GM23248 (cell line): ENCODE measurements around the gene ANKRD13B. TPM values are rescaled to one million over a fixed set of nuclear protein-coding genes. Genes with fewer than 3 reads are reported as not detected.

Experiments
- DNase-seq: peaks from one replicate; pipeline ENCODE4 v3.0.0-alpha.2; 2015
- H2AFZ ChIP-seq: fragments of 200-600 bp; sonication (generic); 2 replicates; pipeline ENCODE4 v1.6.1; 2016; ENCODE audit warnings: antibody characterized with exemption
- H3F3A ChIP-seq: fragments of 200-600 bp; sonication (generic); 2 replicates; pipeline ENCODE4 v1.6.1; 2016; ENCODE audit warnings: mild to moderate bottlenecking, antibody characterized with exemption, mixed run types; ENCODE audit not compliant: insufficient read depth
- H3K27ac ChIP-seq: fragments of 200-600 bp; sonication (generic); 2 replicates; pipeline ENCODE4 v1.5.1; 2016; ENCODE audit warnings: mild to moderate bottlenecking
- H3K27me3 ChIP-seq: fragments of 200-600 bp; sonication (generic); replicated peaks from 2 replicates; pipeline ENCODE4 v1.6.1; 2016; ENCODE audit warnings: mild to moderate bottlenecking; ENCODE audit not compliant: insufficient read depth
- H3K36me3 ChIP-seq: fragments of 200-600 bp; sonication (generic); 2 replicates; pipeline ENCODE4 v1.6.1; 2016; ENCODE audit warnings: low read depth, mild to moderate bottlenecking
- H3K4me1 ChIP-seq: fragments of 200-600 bp; sonication (generic); 2 replicates; pipeline ENCODE4 v1.6.1; 2016; ENCODE audit warnings: mild to moderate bottlenecking; ENCODE audit not compliant: insufficient read depth
- H3K4me2 ChIP-seq: fragments of 200-600 bp; sonication (generic); one replicate; pipeline ENCODE4 v1.6.1; 2016; ENCODE audit warnings: mild to moderate bottlenecking; ENCODE audit not compliant: unreplicated experiment
- H3K4me3 ChIP-seq: fragments of 200-600 bp; sonication (generic); 2 replicates; pipeline ENCODE4 v1.5.1; 2016; ENCODE audit warnings: mild to moderate bottlenecking
- H3K79me2 ChIP-seq: fragments of 200-600 bp; sonication (generic); 2 replicates; pipeline ENCODE4 v1.6.1; 2016; ENCODE audit warnings: mild to moderate bottlenecking; ENCODE audit not compliant: insufficient read depth
- H3K9ac ChIP-seq: fragments of 200-600 bp; sonication (generic); 2 replicates; pipeline ENCODE4 v1.6.1; 2016; ENCODE audit warnings: mild to moderate bottlenecking
- H3K9me2 ChIP-seq: fragments of 200-600 bp; sonication (generic); 2 replicates; pipeline ENCODE4 v1.6.1; 2016; ENCODE audit warnings: mixed run types, mild to moderate bottlenecking, moderate library complexity; ENCODE audit not compliant: insufficient read depth
- H3K9me3 ChIP-seq: fragments of 200-600 bp; sonication (generic); one replicate; pipeline ENCODE4 v1.6.1; 2017; ENCODE audit warnings: low read depth
- H4K20me1 ChIP-seq: fragments of 200-600 bp; sonication (generic); 2 replicates; pipeline ENCODE4 v1.6.0; 2016; ENCODE audit not compliant: insufficient read depth
- EZH2 ChIP-seq: fragments of 200-600 bp; sonication (generic); IDR thresholded peaks from 2 replicates; pipeline ENCODE4 v1.6.1; 2018; ENCODE audit warnings: antibody characterized with exemption, mild to moderate bottlenecking; ENCODE audit not compliant: insufficient read depth, poor library complexity, severe bottlenecking
- EZH2phosphoT487 ChIP-seq: fragments of 200-600 bp; sonication (generic); IDR thresholded peaks from 2 replicates; pipeline ENCODE4 v1.6.1; 2018; ENCODE audit warnings: antibody characterized with exemption, moderate library complexity, mild to moderate bottlenecking, low read depth; ENCODE audit not compliant: insufficient read depth
- WGBS, 2 experiments: methylation state at CpG; one replicate each; pipeline ENCODE4 v1.1.6; 2015 to 2017; ENCODE audit warnings: low lambda C conversion rate in 2 of 2, low coverage in 1 of 2; ENCODE audit errors: missing lambda C conversion rate in 2 of 2; 5-methylcytosine and 5-hydroxymethylcytosine counted together
- in situ Hi-C: fragments of 300-500 bp; cut with MboI; formaldehyde crosslinking; loops from 2 replicates; pipeline ENCODE4 v1.15.0; 2020
- polyA plus RNA-seq: library from polyadenylated mRNA; unstranded; fragments of >200 nt; fragmentation: Nextera tagmentation; extraction: Ambion mirVana; gene quantifications from 2 replicates; pipeline ENCODE4 v1.2.1, GENCODE V29; 2016
- total RNA-seq: library from RNA; depleted of rRNA; stranded (reverse); fragments of >200 nt; shearing (Covaris generic); gene quantifications from 2 replicates; pipeline ENCODE4 v1.2.3, GENCODE V29; 2014

ANKRD13B gene
- total and polyA plus RNA-seq, 2 experiments from 2014 or later = 1.7 to 9.4 TPM

DNA sequence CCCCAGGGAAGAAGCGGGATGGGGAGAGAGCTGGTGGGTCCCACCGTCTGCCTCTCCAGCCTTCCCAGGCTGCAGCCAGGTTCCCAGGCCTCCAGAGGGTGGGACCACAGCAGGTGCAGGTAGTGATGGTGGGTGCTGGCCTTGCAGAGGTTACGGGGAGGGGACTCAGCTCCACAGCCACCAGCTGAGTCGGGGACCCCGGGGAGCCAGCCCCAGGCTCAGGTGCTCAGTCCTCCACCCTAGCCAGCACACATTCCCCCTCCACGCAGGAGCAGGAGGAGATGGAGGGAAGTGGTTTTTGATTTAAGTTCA lies 19.4 kb upstream of the ANKRD13B start:
- H3K9ac ChIP-seq = peak overlapping the region; percentile 51; the same call in 1 of the 2 replicates
- H3K79me2 ChIP-seq = no peaks in the 10 kb centered on the region
- H2AFZ ChIP-seq = no peak overlapping the region
- H3K27me3 ChIP-seq = no peaks in the 10 kb centered on the region
- no peaks in the 10 kb centered on the region for H4K20me1 ChIP-seq
- H3F3A ChIP-seq = peaks cover 5% of the 10 kb centered on the region; the same call in 1 of the 2 replicates
- TF ChIP-seq EZH2 (no peak), EZH2phosphoT487 (no peak)
- in situ Hi-C loops = loop anchor here (25.0 kb wide), 1 partner anchor 111 kb away; no protein-coding TSS in a partner anchor
- H3K4me1 ChIP-seq = peaks cover 12% of the 10 kb centered on the region; the same call in 1 of the 2 replicates
- 65 to 81% methylated on average over 5 to 6 of the region's 6 CpGs for WGBS, 2 experiments
- H3K9me2 ChIP-seq = no peaks in the 10 kb centered on the region
- peaks cover 5% of the 10 kb centered on the region; the same call in 1 of the 2 replicates for H3K36me3 ChIP-seq
- no peak overlapping the region for H3K4me2 ChIP-seq
- no peak overlapping the region for H3K4me3 ChIP-seq
- no peak overlapping the region for H3K27ac ChIP-seq
- no peak for DNase-seq
- H3K9me3 ChIP-seq = no peaks in the 10 kb centered on the region

DNA sequence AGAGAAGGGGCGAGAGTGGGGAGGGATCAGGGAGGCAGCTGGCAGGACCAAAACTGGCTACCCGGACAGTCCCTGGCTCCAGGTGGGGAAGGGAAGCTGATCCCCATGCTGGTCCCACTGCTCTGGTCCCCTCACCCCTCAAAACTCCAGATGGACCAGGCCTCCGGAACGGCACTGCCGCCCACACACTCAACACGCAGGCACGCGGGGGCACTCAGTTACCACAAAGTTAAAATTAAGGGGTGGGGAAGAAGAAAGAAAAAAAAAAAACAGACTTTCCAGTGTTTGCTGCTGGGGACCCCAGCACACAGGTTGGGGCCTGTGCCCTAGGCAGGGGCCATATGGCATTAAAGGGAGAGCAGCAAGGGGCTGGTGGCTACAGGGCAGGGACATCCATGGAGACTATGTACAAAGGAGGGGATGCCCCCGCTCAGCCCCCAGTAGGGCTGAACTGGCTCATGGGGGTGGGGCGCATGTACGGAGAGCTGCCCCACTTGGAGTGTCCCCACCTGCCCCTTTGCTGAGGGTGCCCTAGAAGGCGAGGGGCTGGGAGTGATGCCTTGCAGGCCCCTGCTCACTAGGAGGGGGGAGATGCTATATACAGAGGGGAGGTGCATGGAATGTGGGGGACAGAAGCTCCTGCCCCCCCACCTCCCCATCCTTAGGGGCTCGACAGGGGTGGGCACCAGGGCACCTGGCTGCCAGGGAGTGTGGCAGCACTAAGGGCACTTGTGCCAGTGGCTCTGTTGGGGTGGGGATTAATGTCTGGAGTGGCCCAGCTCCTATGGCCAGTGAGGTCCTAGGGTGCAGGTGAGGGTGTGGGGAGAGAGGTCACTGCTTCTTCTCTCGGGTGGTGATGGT lies 18.8 kb upstream of the ANKRD13B start:
- TF ChIP-seq EZH2 = no peak
- no peak for TF ChIP-seq EZH2phosphoT487
- H3K4me1 ChIP-seq = peaks cover 12% of the 10 kb centered on the region; the same call in 1 of the 2 replicates
- no peak overlapping the region for H3K27ac ChIP-seq
- 84 to 92% methylated on average over 13 to 14 of the region's 14 CpGs for WGBS, 2 experiments
- no peak overlapping the region for H2AFZ ChIP-seq
- H3K9ac ChIP-seq = no peak overlapping the region
- H3F3A ChIP-seq = peaks cover 5% of the 10 kb centered on the region; the same call in 1 of the 2 replicates
- H3K27me3 ChIP-seq = no peaks in the 10 kb centered on the region
- no peak for DNase-seq
- H3K4me2 ChIP-seq = no peak overlapping the region
- no peaks in the 10 kb centered on the region for H4K20me1 ChIP-seq
- H3K4me3 ChIP-seq = no peak overlapping the region
- no peaks in the 10 kb centered on the region for H3K9me2 ChIP-seq
- in situ Hi-C loops = loop anchor here (25.0 kb wide), 1 partner anchor 112 kb away; no protein-coding TSS in a partner anchor
- H3K79me2 ChIP-seq = no peaks in the 10 kb centered on the region
- peaks cover 5% of the 10 kb centered on the region; the same call in 1 of the 2 replicates for H3K36me3 ChIP-seq
- no peaks in the 10 kb centered on the region for H3K9me3 ChIP-seq

DNA sequence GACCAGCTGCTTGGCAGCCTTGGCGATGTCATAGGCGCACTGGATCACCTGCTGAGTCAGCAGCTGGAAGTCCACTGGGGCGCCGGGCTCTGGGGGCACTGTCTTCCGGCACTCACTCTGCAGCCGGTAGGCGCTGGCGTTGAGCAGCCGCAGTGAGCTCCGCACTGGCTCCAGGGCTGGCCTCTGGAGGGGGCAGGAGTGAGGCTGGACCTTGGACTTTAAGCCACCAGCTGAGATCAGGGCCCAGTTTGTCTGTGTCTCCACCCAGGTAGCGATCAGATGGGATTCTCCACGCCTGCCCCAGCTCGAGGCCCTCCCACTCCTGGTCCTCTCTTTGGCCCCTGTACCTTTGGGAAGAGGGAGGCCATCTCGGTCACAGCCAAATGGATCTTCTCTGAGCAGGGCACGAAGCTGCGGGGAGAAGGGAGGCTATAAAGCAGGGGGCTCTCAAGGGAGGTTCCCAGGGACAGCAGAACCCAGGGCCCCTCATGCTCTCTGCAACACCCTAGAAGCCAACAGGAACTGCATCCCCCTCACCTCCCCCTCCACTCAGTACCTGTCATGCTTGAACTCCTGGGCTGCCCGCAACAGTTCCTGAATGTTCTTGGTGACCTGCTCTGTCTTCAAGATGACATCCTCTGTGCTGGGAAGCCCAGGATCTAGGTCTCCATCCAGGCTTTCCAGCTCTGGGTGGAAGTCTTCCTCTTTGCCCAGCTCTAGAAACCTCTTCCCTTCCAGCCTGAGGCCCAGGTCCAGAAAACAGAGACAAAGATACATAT lies 18.0 kb upstream of the ANKRD13B start:
- WGBS, 2 experiments = 86 to 94% methylated on average over 16 to 17 of the region's 17 CpGs
- H3K4me3 ChIP-seq = no peak overlapping the region
- no peak overlapping the region for H2AFZ ChIP-seq
- peaks cover 5% of the 10 kb centered on the region; the same call in 1 of the 2 replicates for H3K36me3 ChIP-seq
- in situ Hi-C loops = loop anchor here (25.0 kb wide), 1 partner anchor 113 kb away; no protein-coding TSS in a partner anchor
- no peaks in the 10 kb centered on the region for H3K9me2 ChIP-seq
- H3K9ac ChIP-seq = no peak overlapping the region
- H3K79me2 ChIP-seq = no peaks in the 10 kb centered on the region
- H3K9me3 ChIP-seq = no peaks in the 10 kb centered on the region
- no peak overlapping the region for H3K4me2 ChIP-seq
- H3F3A ChIP-seq = peaks cover under 1% of the 10 kb centered on the region; the same call in 1 of the 2 replicates
- DNase-seq = no peak
- H3K4me1 ChIP-seq = 0 out of 2 replicates have a peak, but pooled peaks cover 8% of the 10 kb centered on the region
- H4K20me1 ChIP-seq = no peaks in the 10 kb centered on the region
- H3K27me3 ChIP-seq = no peaks in the 10 kb centered on the region
- no peak for TF ChIP-seq EZH2phosphoT487
- TF ChIP-seq EZH2 = no peak
- no peak overlapping the region for H3K27ac ChIP-seq

DNA sequence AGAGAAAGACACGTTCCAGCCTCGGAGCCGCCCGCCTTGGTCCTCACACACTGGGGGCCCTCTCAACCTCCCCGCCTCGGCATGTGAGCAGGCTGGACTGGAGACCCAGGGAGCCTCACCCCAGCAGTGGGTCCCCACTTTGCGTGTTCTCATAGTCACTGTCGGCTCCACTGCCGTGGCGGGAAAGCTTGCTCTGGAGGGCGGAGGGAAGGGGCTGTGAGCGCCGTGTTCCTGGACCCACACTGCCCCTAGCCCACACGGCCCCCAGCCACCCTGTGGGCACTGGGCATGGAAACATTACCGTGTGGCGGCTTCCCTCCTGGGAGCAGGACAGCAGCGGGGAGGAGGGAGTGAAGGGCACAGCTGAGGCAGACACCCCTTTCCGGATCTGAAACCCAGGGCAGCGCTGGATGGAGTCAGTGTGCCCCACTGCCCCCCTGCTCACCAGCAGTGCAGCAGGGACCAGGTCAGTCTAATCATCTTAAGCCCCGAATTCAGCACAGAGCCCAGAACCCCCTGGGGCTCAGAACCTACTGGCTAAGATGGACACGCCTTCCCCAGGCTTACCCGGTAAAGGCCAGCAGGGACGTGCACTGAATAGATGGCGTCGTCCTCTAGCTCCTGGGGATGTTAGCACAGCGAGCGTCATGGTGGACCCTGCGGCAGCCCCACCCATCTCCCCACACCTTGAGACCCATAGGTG lies 17.3 kb upstream of the ANKRD13B start:
- DNase-seq = no peak

More for the DNA sequence above, 17.3 kb upstream of the ANKRD13B start:
- TF ChIP-seq EZH2phosphoT487 (no peak), EZH2 (no peak)
- Histone ChIP-seq H3K4me1 (0 out of 2 replicates have a peak, but pooled peaks cover 8% of the 10 kb centered on the region), H3K4me3 (no peak overlapping the region), H3K9ac (no peak overlapping the region), H3K36me3 (peaks cover 5% of the 10 kb centered on the region; the same call in 1 of the 2 replicates), H3K9me3 (no peaks in the 10 kb centered on the region), H3K79me2 (no peaks in the 10 kb centered on the region; the same call in 1 of the 2 replicates), H2AFZ (no peak overlapping the region), H3K27me3 (no peaks in the 10 kb centered on the region), H4K20me1 (no peaks in the 10 kb centered on the region), H3K9me2 (no peaks in the 10 kb centered on the region), H3K4me2 (no peak overlapping the region), H3K27ac (no peak overlapping the region), H3F3A (no peaks in the 10 kb centered on the region; the same call in 1 of the 2 replicates)
- in situ Hi-C loops = no loop called here
- 89% methylated on average over 28 of the region's 28 CpGs for WGBS, 2 experiments
